B cell (primary cell): ENCODE data around the gene DHX36.

Source experiments
- EZH2 ChIP-seq: IDR thresholded peaks from 2 replicates; pipeline ENCODE4 v1.6.1; 2012; ENCODE audit warnings: borderline replicate concordance, low read depth, mild to moderate bottlenecking, moderate library complexity, low read length; ENCODE audit not compliant: insufficient read depth, poor library complexity, severe bottlenecking
- TF ChIP-seq, protein P1 (sequence below): fragments of 200-600 bp; IDR thresholded peaks from one replicate; pipeline ENCODE4 v1.8.0; 2022; ENCODE audit warnings: antibody characterized with exemption, mild to moderate bottlenecking

DNA sequence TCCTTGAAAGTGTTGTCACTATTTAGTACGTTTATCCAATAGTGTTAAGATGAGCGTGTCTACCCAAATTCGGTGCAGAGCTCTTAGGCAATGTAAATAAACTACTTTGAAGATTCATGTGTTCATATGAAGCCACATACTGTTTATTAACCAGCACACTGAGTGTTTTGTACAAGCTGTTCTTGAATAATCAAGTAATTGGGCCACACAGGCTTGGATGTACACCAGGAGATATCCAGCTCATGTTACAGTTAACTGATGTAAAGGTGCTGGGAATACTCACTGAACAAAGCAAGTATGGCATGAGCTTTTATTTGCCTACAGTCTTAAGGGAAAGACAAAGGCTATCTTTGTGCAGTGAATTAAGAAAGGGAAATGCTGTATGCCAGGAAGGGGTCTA, 632 bp upstream of the DHX36 start:
- TF ChIP-seq, protein P1, sequence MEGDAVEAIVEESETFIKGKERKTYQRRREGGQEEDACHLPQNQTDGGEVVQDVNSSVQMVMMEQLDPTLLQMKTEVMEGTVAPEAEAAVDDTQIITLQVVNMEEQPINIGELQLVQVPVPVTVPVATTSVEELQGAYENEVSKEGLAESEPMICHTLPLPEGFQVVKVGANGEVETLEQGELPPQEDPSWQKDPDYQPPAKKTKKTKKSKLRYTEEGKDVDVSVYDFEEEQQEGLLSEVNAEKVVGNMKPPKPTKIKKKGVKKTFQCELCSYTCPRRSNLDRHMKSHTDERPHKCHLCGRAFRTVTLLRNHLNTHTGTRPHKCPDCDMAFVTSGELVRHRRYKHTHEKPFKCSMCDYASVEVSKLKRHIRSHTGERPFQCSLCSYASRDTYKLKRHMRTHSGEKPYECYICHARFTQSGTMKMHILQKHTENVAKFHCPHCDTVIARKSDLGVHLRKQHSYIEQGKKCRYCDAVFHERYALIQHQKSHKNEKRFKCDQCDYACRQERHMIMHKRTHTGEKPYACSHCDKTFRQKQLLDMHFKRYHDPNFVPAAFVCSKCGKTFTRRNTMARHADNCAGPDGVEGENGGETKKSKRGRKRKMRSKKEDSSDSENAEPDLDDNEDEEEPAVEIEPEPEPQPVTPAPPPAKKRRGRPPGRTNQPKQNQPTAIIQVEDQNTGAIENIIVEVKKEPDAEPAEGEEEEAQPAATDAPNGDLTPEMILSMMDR, result no peak
- TF ChIP-seq EZH2, result no peak
